B cell (primary cell): ENCODE measurements around the gene TOP2B. TPM values are rescaled to one million over a fixed set of nuclear protein-coding genes. Genes with fewer than 3 reads are reported as not detected.

Source experiments
- ATAC-seq: fragments of 200-7000 bp; cut with Tn5 transposase; one replicate; pipeline ENCODE4 v1.10.0; 2021; ENCODE audit warnings: low read depth, mild to moderate bottlenecking, moderate number of reproducible peaks, moderate library complexity
- CTCF ChIA-PET: fragments of 350-600 bp; sonication (Branson Sonifier 250); formaldehyde crosslinking; loops from one replicate; lab custom pipeline; 2021; ENCODE audit warnings: antibody characterized with exemption, inconsistent platforms; lab: Charles Lee
- POLR2A ChIA-PET: fragments of 350-600 bp; sonication (Branson Sonifier 250); formaldehyde crosslinking; loops from one replicate; lab custom pipeline; 2021; ENCODE audit warnings: antibody characterized with exemption; lab: Charles Lee
- DNase-seq: peaks from one replicate; pipeline ENCODE4 v3.0.0; 2013
- H2AFZ ChIP-seq: 2 replicates; pipeline ENCODE4 v1.6.1; 2012; ENCODE audit warnings: mild to moderate bottlenecking, low read depth, low read length; ENCODE audit not compliant: insufficient read depth, poor library complexity, severe bottlenecking
- H3K27ac ChIP-seq, 2 donors: 1 replicate in 1 of 2; 2 replicates in 1 of 2; pipeline ENCODE4 v1.5.1; 2012 to 2013; ENCODE audit warnings: low read length in 2 of 2, mild to moderate bottlenecking in 2 of 2, moderate library complexity in 1 of 2
- H3K27me3 ChIP-seq, 4 experiments: fragments of 200-600 bp in 1 of 4; sonication (generic) in 1 of 4; replicated peaks in 1 of 4; 1 replicate in 2 of 4; 2 replicates in 2 of 4; pipeline versions ENCODE4 v1.6.1 to v1.7.0; 2013 to 2016; ENCODE audit warnings: low read length in 3 of 4, mild to moderate bottlenecking in 2 of 4, mixed read lengths in 1 of 4, moderate library complexity in 1 of 4; ENCODE audit not compliant: insufficient read depth in 4 of 4, control insufficient read depth in 3 of 4; ENCODE audit errors: control extremely low read depth in 1 of 4
- H3K36me3 ChIP-seq, 2 experiments: replicated peaks in 1 of 2; 1 replicate in 1 of 2; 2 replicates in 1 of 2; pipeline versions ENCODE4 v1.6.1 to v1.7.1; 2013; ENCODE audit warnings: low read length in 1 of 2; ENCODE audit not compliant: insufficient read depth in 2 of 2, control insufficient read depth in 1 of 2; ENCODE audit errors: control extremely low read depth in 1 of 2, extremely low read depth in 1 of 2
- H3K4me1 ChIP-seq, 2 donors: fragments of 200-600 bp in 1 of 2; sonication (generic) in 1 of 2; 1 replicate in 1 of 2; 2 replicates in 1 of 2; pipeline versions ENCODE4 v1.5.1 to v1.6.1; 2013 to 2017; ENCODE audit warnings: low read length in 2 of 2; ENCODE audit not compliant: control insufficient read depth in 2 of 2, insufficient read depth in 2 of 2
- H3K4me2 ChIP-seq: replicated peaks from 2 replicates; pipeline ENCODE3; 2012; ENCODE audit warnings: mild to moderate bottlenecking, low read depth, low read length; ENCODE audit not compliant: poor library complexity, severe bottlenecking
- H3K4me3 ChIP-seq, 5 experiments: fragments of 200-600 bp in 1 of 5; sonication (generic) in 1 of 5; 1 replicate in 3 of 5; 2 replicates in 2 of 5; pipeline versions ENCODE4 v1.5.1 to v1.7.0; 2011 to 2016; ENCODE audit warnings: low read length in 4 of 5, mild to moderate bottlenecking in 4 of 5, low read depth in 2 of 5, control low read depth in 1 of 5, moderate library complexity in 1 of 5; ENCODE audit not compliant: insufficient read depth in 1 of 5; ENCODE audit errors: control extremely low read depth in 1 of 5, extremely low read depth in 1 of 5
- H3K79me2 ChIP-seq: fragments of 200-600 bp; sonication (generic); one replicate; pipeline ENCODE4 v1.6.0; 2016; ENCODE audit warnings: low read length; ENCODE audit not compliant: control insufficient read depth, insufficient read depth
- H3K9ac ChIP-seq: fragments of 200-600 bp; sonication (generic); 2 replicates; pipeline ENCODE4 v1.6.1; 2017; ENCODE audit warnings: mild to moderate bottlenecking, low read length, moderate library complexity
- H3K9me3 ChIP-seq, 3 donors: one replicate each; pipeline versions ENCODE4 v1.6.1 to v1.7.1; 2013; ENCODE audit warnings: low read length in 2 of 3; ENCODE audit not compliant: control insufficient read depth in 2 of 3, insufficient read depth in 1 of 3; ENCODE audit errors: control extremely low read depth in 1 of 3
- H4K20me1 ChIP-seq: 2 replicates; pipeline ENCODE4 v1.6.0; 2012; ENCODE audit warnings: mild to moderate bottlenecking, low read length; ENCODE audit not compliant: insufficient read depth, control insufficient read depth, poor library complexity, severe bottlenecking
- H3K27ac Mint-ChIP-seq: one replicate; pipeline ENCODE4 v1.8.0; 2021; ENCODE audit warnings: mixed read lengths
- H3K27me3 Mint-ChIP-seq: one replicate; pipeline ENCODE4 v1.8.0; 2021; ENCODE audit warnings: mixed read lengths
- H3K4me1 Mint-ChIP-seq: one replicate; pipeline ENCODE4 v1.8.0; 2021; ENCODE audit warnings: mixed read lengths
- H3K4me3 Mint-ChIP-seq: one replicate; pipeline ENCODE4 v1.8.0; 2021; ENCODE audit warnings: mixed read lengths
- H3K9me3 Mint-ChIP-seq: one replicate; pipeline ENCODE4 v1.8.0; 2022; ENCODE audit warnings: mixed read lengths; ENCODE audit not compliant: insufficient read depth
- EZH2 ChIP-seq: IDR thresholded peaks from 2 replicates; pipeline ENCODE4 v1.6.1; 2012; ENCODE audit warnings: borderline replicate concordance, low read depth, mild to moderate bottlenecking, moderate library complexity, low read length; ENCODE audit not compliant: insufficient read depth, poor library complexity, severe bottlenecking
- WGBS: methylation state at CpG from one replicate; pipeline ENCODE4 v1.1.5; 2013; ENCODE audit warnings: missing lambda C conversion rate; ENCODE audit not compliant: insufficient coverage; 5-methylcytosine and 5-hydroxymethylcytosine counted together
- intact Hi-C: fragments of 100-400 bp; cut with micrococcal nuclease; formaldehyde crosslinking; loops from one replicate; pipeline ENCODE4 v1.10.0; 2022
- polyA plus RNA-seq: library from polyadenylated mRNA; depleted of rRNA; stranded (reverse); fragments of >200 nt; gene quantifications from 2 replicates; pipeline ENCODE4 v1.2.3, GENCODE V29; 2012
- small RNA-seq: library from RNA; depleted of rRNA; stranded (forward); fragments of <200 nt; gene quantifications from one replicate; pipeline ENCODE3, GENCODE V24; 2012; ENCODE audit warnings: low replicate concordance, low read depth; ENCODE audit not compliant: insufficient read length
- total RNA-seq, 2 donors: library from RNA; stranded (reverse); fragments of 120-200 nt in 1 of 2; gene quantifications; 1 replicate in 1 of 2; 2 replicates in 1 of 2; pipeline versions ENCODE4 v1.2.3 to v1.2.4, GENCODE V29; 2013 to 2022
- TF ChIP-seq, protein P1 (sequence below): fragments of 200-600 bp; IDR thresholded peaks from one replicate; pipeline ENCODE4 v1.8.0; 2022; ENCODE audit warnings: antibody characterized with exemption, mild to moderate bottlenecking

TOP2B gene
- total and polyA plus RNA-seq, 2 donors (not counting 1 experiment from before 2014, with no cell fraction given): 22.2 to 149 TPM

DNA sequence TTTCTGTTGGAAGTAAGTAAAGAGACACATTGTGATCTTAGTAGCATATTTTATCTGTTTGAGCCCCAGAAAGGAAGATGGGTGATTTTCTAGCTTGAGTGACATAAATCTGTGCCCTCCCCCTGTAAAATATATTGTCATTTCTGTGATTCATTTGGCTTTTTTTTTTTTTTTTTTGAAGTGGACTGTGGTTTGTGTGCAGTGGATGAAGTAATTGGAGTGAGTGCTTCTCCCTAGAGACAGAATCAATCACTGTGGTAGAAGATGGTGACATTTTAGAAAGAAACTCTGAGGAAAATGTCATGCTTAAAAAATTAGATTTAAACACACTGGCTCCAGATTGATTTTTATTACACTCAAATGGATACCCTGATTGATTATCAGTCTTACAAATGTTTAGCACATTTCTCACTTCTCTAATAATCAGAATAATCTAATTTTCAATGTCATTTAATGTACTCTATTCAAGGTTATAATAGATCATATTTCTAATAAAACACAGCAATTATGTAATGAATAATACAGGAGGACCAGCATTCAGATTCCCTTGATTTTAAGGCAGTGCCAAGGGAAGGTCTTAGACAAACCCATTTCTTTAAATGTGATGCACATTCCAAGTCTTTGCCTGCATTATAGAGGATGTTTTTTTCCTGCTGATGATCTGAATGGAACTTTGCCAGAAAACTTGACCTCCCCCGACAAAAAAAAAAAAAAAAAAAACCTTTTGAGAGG lies 116.6 kb downstream of the TOP2B start:
- Histone ChIP-seq H3K4me3 (no peak overlapping the region), H3K27me3 (peaks cover 0 to 2% (median 0%) of the 10 kb centered on the region in 4 experiments), H3K9me3 (peaks cover 0 to 3% (median 0%) of the 10 kb centered on the region in 3 donors), H3K4me1 (no peaks in the 10 kb centered on the region), H3K27ac (no peak overlapping the region), H3K36me3 (no peaks in the 10 kb centered on the region), H2AFZ (no peak overlapping the region), H3K79me2 (no peaks in the 10 kb centered on the region), H3K4me2 (no peak overlapping the region), H4K20me1 (no peaks in the 10 kb centered on the region), H3K9ac (no peak overlapping the region)
- Mint-ChIP-seq H3K27me3 (peaks cover 19% of the 10 kb centered on the region), H3K27ac (no peak overlapping the region), H3K9me3 (no peaks in the 10 kb centered on the region), H3K4me1 (no peaks in the 10 kb centered on the region), H3K4me3 (no peak overlapping the region)
- TF ChIP-seq, protein P1, sequence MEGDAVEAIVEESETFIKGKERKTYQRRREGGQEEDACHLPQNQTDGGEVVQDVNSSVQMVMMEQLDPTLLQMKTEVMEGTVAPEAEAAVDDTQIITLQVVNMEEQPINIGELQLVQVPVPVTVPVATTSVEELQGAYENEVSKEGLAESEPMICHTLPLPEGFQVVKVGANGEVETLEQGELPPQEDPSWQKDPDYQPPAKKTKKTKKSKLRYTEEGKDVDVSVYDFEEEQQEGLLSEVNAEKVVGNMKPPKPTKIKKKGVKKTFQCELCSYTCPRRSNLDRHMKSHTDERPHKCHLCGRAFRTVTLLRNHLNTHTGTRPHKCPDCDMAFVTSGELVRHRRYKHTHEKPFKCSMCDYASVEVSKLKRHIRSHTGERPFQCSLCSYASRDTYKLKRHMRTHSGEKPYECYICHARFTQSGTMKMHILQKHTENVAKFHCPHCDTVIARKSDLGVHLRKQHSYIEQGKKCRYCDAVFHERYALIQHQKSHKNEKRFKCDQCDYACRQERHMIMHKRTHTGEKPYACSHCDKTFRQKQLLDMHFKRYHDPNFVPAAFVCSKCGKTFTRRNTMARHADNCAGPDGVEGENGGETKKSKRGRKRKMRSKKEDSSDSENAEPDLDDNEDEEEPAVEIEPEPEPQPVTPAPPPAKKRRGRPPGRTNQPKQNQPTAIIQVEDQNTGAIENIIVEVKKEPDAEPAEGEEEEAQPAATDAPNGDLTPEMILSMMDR: no peak
- no peak for TF ChIP-seq EZH2
- DNase-seq: no peak
- CTCF ChIA-PET: no interaction called here
- intact Hi-C loops: no loop called here
- ATAC-seq: no peak
- whole genome bisulfite sequencing: no CpG with 5 or more reads among the region's 1 CpG
- POLR2A ChIA-PET: no interaction called here

Small RNA genes lying within 50 kb of the gene (small RNA-seq; reads per million reads assigned to genes)
- gene CRIP1P2: not detected
- not detected for gene RF01161
- not detected for gene RF02271

Other genes with a start within 250 kb of the TOP2B start
- gene RARB, start 236.6 kb downstream of the TOP2B start, total RNA-seq: not detected in 2 replicates
- gene RARB, start 236.6 kb downstream of the TOP2B start, polyA plus RNA-seq: not detected in 2 replicates
- gene NGLY1, start 118.5 kb upstream of the TOP2B start, total RNA-seq: 144 and 145 TPM in 2 replicates
- 24.2 and 35.0 TPM in 2 replicates for gene NGLY1, start 118.5 kb upstream of the TOP2B start, polyA plus RNA-seq
- 15.4 and 18.7 TPM in 2 replicates for gene OXSM, start 125.2 kb upstream of the TOP2B start, total RNA-seq
- gene OXSM, start 125.2 kb upstream of the TOP2B start, polyA plus RNA-seq: 13.7 and 14.4 TPM in 2 replicates